IPS-18c (cell line): ENCODE measurements around the gene AGFG2.

Experiments used
- H3K4me3 ChIP-seq: 2 replicates; pipeline ENCODE4 v1.7.0; 2013; ENCODE audit warnings: low read depth, mild to moderate bottlenecking, low read length, moderate library complexity; ENCODE audit not compliant: insufficient read depth
- H3K9me3 ChIP-seq: one replicate; pipeline ENCODE4 v1.6.1; 2013; ENCODE audit warnings: mild to moderate bottlenecking, low read length, moderate library complexity; ENCODE audit not compliant: control insufficient read depth, insufficient read depth

AGFG2 gene

DNA sequence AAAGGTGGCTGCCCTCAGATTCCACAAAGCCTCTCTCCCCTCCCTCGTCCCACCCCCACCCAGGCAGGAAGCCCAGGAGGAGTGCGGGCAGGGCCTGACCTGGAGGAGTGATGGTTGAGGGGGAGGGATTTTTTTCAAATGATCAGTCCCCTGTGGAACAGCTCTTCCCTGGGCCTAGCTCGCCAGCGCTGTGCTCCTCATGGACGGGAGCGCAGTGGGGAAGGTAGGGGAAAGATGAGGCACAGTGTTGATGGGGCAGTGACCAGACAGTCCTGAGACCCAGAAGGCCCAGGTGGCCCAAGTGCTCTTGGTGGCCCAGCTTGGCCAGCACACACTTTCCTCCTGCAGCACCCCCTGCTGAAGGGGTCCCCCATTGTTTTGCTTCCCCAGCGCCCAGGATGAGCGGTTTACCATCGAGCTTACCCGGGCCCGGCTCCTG, 26.1 kb downstream of the AGFG2 start:
- no peak overlapping the region; the same call in 1 of the 2 replicates for H3K4me3 ChIP-seq

DNA sequence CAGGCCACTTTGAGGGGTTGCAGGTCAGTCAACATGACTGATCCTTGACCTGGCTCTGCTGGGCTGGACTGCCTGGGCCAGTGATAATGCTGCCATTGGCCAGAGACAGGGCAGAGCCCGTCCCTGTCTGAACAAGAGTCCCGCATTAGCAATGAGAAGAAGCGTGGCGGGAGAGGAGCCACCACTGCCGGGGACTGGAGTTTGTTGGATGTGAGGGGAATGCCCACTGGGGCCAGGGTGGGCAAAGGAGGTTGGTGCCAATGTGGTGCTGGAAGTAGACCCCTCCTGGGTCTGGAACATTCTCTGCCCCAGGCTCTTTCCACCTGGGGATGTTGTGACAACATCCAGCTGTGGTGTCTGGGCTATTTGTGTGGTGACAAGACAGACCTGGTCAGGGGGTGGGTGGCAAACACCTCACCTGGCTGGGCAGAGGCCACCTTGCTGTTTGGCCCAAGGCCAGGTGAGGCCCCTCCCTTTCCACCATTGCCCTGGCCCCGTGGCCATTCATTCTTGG, 27.1 kb downstream of the AGFG2 start:
- Histone ChIP-seq H3K4me3 (no peak overlapping the region), H3K9me3 (no peaks in the 10 kb centered on the region)

More for the DNA sequence above, 26.1 kb downstream of the AGFG2 start:
- no peaks in the 10 kb centered on the region for H3K9me3 ChIP-seq

DNA sequence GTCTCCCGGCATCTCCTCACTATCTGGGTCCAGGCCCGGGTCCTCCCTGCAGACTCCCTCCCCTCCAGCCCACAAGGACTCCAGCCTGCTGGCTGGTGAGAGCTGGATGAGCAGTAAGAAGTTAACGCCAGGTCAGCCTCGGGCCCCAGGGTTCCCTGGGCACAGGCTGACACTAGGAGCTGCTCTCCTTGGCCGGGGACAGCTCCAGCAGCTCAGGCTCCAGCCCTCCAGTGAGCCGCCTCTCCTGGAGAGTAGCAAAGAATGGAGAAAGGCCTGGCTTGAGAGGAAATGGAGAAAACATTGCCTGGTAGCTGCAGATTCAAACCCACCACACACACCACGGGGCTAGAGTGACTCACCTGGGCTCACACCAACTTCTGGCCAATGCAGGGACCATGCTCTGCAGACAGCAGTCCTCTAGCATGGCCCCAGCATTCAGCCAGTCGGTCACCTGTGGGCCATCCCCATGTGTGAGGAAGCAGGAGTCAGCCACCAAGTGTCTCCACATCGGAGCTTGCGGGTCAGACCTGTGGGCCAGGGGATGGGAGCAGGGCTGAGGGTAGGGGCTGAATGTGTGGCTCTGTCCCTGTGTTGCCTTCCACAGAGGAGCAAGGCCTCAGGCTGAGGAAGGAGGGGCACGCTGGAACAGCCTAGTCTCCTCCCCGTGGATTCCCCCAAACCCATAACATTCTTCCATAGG, 28.2 kb downstream of the AGFG2 start:
- H3K4me3 ChIP-seq = no peak overlapping the region
- no peaks in the 10 kb centered on the region for H3K9me3 ChIP-seq

DNA sequence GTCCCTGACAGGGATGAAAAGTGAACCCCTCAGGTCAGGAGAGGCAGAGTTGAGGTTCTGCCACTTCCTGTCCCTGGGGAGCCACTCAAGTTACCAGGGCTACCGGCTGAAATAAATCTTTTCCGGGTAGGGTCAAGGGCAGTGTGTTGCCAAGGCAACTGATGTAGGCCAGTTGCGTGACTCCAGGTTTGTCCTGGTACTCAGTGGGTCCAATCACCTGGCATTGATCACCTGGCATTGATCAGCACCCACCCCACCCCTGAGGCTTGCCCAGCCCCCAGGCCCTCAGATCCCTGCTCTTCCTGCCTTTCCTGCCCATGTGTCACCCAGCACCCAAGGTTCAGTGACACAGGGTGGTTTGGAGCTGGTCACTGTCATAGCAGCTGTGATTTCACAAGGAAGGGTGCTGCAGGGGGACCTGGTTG, 28.8 kb downstream of the AGFG2 start:
- Histone ChIP-seq H3K9me3 (no peaks in the 10 kb centered on the region), H3K4me3 (no peak overlapping the region)

DNA sequence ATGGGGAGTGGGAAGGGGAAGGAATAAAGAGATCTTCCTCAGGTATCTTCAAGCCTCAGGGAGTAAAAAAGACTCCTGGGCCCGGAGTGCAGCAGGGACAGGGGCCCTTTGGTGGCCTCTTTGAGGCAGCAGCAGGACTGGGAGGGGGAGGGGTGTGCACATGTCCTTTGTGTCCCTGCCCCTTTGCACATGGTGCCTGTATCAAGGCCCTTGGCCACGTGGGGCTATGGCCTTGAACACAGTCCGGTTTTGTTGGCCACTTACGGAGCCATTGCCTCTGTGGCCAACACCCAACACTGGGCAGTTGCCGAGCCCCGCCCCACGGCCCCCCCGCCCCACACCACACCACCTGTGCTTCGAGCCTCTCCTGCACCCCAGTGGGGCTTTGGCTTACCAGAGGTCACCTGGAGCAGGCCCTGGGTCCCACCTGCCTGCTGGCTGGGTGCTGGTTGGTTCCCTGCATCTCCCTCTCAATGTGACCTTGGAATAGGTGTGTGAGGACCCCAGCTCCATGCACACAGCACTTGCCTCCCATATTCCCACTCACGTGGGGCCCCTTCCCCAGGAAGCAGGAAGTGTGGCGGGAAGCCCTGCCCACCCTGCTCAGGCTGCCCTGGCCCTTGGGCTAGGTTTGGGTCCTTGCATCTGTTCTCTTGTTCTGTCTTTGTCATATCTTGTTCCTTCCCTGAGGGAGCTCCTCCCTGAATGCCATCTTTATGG, 29.3 kb downstream of the AGFG2 start:
- no peak overlapping the region for H3K4me3 ChIP-seq
- no peaks in the 10 kb centered on the region for H3K9me3 ChIP-seq

DNA sequence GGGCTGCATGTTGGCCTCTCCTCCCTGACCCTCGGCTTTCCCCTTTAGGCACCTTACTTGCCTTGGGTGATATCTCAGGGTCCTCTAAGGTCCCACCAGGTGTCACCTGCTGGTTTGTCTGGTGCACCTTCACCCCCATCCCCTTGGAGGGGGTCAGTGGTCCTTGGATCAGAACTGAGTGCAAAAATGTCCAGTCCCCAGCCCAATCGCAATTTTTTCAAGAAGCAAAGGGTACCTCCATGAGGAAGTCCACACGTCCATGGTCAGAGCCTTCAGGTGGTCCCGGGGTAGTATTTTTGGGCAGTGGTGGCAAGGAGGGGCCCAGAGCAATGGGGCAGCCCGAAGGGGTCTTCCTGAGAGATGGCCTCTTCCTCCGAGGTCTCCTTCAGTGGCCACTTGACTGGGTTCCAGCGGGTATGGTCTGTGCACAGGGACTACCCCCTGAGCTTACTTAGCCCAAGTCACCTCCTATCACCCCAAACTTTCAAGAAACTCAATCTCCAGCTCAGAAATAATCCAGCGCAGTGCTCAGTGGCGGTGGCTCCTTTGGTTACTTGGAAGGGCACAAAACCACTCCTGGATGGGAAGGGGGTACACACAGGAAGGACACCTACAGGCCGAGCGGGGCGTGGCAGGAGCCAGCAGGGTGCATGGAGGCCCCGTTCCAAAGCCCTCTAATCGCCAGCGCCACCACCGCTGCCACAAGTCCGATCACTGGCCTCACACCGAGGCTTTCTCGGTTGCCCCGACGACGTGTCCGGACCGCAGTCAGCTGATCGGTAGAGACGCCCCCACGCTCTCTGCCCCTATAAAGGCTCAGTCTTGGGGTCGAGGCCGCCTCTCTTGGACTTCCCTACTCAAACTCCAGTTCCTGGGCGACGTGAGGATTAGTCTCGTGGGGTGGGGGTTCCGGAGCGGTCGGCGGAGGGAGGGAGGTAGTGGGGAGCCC, 30.2 kb downstream of the AGFG2 start:
- H3K9me3 ChIP-seq = no peaks in the 10 kb centered on the region
- peak overlapping the region; percentile 61 for H3K4me3 ChIP-seq

DNA sequence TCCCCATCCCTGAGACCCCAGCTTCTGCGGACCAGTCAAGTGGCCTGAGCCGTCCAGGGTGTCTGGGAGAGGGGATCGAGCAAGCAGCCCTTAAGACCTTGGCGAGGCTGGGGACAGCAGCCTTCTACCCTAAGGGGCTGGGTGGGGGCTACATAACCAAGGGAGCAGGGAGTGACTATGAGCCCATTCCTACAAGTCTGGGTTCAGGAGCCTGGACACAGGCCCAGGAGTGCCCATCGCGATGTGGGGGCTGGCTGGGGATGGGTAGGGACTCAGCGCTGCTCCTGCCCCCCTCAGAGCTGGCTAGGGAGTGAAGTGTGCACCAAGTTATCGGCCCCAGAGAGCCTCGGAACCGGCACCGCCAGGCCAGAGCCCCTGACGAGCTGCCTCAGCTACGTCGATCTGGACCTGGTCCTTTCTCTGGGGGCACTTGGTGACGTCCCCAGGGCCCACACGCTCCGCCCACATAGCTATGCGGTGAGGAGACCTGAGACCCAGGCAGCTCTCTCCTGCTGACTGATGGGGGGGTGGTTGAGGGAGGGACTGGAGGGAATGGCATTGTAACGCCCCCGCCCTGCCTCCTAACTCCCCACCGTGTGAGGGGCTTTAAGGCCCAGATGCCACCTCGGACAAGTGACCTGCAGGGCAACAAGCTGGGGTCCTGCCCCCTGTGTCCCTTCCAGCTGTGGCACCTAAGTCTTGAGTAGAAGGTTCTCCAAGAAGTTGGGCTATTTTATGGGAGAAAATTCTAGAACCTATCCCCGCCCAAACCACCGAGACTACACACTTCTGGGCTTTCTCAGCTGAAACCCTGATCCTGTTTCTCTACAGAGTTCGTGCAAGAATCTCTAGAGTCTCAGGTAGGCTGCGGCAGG, 32.2 kb downstream of the AGFG2 start:
- H3K9me3 ChIP-seq = no peaks in the 10 kb centered on the region
- no peak overlapping the region for H3K4me3 ChIP-seq

DNA sequence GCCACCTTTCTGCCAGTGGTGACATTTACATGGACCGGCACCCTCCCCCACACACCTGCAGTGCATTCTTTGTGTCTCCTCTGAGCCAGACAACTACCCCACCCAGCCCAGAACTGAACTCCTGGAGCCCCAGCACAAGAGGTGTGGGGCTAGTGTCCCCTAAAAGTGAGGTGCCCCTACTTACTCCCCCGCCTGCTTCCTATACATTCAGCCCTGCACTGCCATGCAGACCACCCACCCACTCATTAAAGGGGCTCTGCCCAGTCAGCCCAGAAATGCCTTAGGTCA, 32.8 kb downstream of the AGFG2 start:
- no peak overlapping the region for H3K4me3 ChIP-seq
- no peaks in the 10 kb centered on the region for H3K9me3 ChIP-seq

DNA sequence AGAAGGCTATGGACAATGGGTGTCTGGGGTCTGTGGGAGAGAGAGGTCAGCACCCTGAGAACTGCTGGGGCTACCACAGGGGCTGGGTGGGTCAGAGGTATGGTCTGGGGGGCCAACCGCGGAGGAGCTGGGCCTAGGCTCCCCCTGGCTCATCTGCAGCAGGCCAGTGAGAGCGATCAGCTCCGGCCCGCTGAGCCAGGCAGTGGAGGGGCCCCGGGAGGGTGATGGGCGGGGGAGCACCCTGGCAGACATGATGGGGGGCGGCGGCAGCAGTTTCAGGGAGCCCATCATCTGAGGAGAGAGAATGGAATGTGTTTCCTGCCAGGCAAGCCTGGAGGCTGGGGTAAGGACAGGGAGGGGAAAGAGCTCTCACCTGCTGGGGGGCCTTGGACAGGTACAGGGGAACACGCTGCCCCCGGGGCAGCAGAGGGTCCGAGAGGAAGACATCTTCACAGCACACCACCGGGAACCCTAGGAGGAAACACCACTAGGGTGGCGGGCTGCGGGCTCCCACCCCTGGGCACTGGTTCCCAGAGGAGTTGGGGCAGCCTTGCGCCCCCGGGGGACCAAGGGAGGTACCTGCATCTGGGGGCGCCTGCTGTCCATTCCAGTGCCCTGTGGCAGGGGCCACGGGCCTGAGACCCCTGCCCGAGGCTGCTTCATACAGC, 33.4 kb downstream of the AGFG2 start:
- no peaks in the 10 kb centered on the region for H3K9me3 ChIP-seq
- H3K4me3 ChIP-seq = no peak overlapping the region

DNA sequence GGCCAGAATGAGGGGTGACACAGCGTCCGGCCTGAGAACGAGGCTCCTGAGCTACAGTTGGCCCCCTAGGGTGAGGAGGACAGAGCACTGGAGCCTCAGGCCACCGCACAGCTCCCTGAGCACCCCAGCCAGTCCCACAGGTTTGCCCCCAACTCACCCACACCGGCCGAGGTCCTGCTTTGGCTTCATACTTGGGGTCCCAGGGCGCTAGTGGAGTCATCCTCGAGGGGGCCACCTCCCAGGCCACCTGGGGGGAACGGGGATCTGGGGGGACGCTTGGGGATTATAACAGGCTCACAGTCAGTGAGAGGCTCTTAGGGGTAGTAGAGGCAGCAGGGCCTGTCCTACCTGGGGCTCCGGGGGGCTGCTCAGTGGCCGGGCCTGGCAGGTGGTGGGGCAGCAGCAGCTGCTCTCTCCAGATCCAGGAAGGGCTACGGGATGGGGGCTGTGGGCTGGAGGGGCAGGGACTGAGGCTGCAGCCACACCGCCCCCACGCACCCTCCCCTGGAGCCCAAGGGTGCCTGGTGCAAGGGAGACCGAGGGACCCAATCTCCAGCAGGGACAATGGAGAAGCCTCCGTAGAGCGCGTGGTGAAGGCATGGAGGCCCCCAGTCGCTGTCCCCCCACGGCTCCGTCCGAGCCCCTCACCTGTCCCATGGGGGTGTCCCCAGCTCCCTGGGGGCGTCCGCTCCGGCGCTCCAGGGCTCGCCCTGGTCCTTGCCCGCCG, 34.1 kb downstream of the AGFG2 start:
- Histone ChIP-seq H3K4me3 (no peak overlapping the region), H3K9me3 (no peaks in the 10 kb centered on the region)

DNA sequence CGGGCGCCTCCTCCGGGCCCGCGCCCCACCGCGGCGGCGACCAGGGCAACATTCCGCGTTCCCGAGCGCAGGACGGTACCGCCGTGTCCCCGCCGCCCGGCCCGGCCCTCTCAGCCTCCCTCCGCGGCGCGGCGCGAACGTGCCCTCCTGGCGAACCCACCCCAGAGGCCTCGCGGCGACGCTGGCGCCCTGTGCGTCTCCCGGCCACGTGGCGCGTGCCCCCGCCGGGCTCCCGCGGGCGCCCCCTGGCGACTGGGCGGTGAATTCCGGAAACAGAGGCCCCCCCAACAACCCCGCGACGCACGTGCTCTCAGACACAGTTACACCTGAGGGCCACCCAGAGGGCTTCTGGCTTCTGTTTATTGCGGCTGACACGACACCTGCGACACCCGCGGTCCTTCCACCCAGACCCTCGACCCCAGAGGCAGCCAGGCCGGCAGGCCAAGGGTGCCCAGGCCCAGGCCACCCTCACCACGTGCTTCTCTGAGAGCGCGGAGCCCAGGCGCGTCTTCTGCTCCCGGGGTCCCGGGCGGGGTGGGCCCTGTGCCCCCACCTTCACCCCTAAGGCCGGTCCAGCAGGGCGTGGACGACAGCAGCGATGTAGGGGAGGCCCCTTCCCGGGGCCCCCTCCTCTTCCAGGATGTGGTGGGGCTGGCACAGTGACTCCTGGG, 34.8 kb downstream of the AGFG2 start, which contains the start of gene SAP25:
Gene SAP25 (minus strand): TSS at position 210 of the 671 bp plus-strand sequence. CDS start 158 bp downstream, at position 52.
- H3K9me3 ChIP-seq = no peaks in the 10 kb centered on the region
- no peak within 1 kb of the TSS for H3K4me3 ChIP-seq

DNA sequence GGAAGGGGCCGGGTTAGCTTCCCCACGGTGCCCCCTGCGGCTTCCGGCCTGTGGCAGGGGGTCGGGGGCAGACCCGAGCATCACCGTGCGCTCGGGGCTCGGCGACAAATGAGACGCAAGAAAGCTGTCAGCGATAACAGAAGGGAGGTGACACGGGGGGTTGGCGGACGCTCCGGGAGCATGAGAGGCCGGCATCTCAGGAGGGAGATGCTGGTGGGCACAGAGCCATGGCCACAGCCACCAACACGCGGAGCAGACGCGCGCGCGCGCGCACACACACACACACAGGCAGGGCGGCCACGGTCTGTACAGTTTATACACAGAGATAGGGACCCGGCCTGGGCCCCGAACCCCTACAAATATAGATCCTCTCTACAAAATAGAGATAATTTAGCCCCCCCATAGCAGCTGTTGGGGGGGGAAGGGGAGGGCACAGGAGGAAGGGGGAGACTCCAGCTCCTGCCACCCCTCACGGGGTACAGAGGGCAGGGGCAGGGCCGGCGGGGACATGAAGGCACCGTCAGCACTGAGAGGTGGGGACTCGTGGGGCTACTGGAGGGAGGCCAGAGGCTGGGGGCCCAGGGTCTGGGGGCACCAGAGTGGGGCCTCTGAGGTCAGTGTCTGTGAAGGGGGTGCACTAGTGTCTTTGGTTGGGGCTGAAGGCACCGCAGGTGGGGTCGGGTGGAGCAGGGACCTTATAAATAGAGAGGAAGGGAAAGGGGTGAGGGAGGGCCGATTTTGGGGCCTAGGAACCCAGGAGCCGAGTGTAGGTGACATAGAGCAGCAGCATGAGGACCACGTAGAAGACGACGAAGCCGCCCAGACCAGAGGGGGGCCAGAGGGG, 35.6 kb downstream of the AGFG2 start:
- Histone ChIP-seq H3K4me3 (no peak overlapping the region), H3K9me3 (no peaks in the 10 kb centered on the region)

DNA sequence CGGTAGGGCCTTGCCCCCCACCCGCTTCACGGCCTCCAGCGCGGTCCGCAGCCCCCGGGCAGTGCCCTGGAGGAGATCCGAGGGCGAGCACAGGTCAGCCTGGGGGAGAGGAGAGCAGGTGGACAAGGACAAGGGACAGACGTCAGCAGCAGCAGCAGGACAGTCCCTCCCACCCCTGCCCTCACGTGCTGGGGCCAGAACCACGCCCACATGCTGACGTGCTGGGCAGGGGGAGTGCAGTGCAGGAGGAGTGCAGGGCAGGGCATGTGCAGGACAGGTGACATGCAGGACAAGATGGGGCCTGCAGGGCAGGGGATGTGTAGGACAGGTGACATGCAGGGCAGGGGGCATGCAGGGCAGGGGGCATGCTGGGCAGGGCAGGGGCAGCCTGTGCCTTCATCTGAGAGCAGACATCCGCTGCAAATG, 36.2 kb downstream of the AGFG2 start:
- no peak overlapping the region for H3K4me3 ChIP-seq
- no peaks in the 10 kb centered on the region for H3K9me3 ChIP-seq

DNA sequence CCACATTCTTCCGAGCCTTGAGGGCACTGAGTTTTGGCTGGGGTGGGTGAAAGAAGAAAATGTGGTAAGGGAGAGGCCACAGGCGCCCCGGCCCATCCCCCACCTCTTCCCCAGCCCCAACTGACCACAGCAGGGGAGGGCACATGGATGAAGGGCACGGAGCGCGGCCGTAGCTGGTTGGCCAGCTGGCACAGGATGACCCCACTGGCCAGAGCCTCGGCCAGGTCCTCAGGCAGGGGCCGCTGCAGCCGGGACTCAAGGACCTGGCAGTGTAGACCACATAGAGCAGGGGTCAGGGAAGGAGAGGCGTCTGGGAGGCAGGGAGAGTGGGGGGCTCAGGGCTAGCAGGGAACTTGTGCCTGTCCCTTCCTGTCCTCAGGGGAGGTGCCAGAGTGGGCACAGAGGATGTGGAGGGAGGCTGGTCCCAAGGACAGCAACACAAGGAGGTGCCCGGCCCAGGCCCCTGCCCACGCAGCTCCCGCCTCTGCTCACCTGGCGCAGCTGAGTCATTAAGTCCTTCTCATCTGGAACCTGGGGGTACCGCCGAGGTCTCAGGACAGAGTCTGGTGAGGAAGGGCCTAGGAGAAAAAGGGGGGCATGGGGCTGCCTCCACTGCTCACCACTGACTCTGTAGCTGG, 36.9 kb downstream of the AGFG2 start:
- H3K4me3 ChIP-seq = no peak overlapping the region
- H3K9me3 ChIP-seq = no peaks in the 10 kb centered on the region
